Esophagus squamous epithelium (tissue), 4 donors: ENCODE data around the gene UNC5CL.

ENCODE experiments used
- CTCF ChIP-seq, 6 experiments: fragments of 450-650 bp in 4 of 6; fragments of 200-600 bp in 2 of 6; sonication (generic) in 2 of 6; IDR thresholded peaks; one replicate each; pipeline ENCODE4 v1.5.1; 2016 to 2019; ENCODE audit warnings: antibody characterized with exemption in 6 of 6, mild to moderate bottlenecking in 4 of 6, moderate library complexity in 4 of 6
- POLR2A ChIP-seq, 4 donors: fragments of 450-650 bp; IDR thresholded peaks; one replicate each; pipeline ENCODE4 v1.6.1; 2017; ENCODE audit warnings: antibody characterized with exemption in 4 of 4, mild to moderate bottlenecking in 4 of 4, moderate library complexity in 3 of 4

- TF ChIP-seq CTCF (IDR thresholded peaks at IDR 0.05) (no peak), POLR2A (IDR thresholded peaks at IDR 0.05) (no peak)
Observed at GRCh38 chr6:41053041-41053440, 14.0 kb upstream of the UNC5CL start, which contains the start of gene APOBEC2.
